GM19099 (cell line): ENCODE measurements around the gene EVL.

Source experiments
- POLR2A ChIP-seq: IDR thresholded peaks from 3 replicates; pipeline ENCODE4 v1.6.1; 2011; ENCODE audit warnings: low read depth; ENCODE audit not compliant: insufficient read length; ENCODE audit errors: extremely low read depth

The EVL gene

DNA sequence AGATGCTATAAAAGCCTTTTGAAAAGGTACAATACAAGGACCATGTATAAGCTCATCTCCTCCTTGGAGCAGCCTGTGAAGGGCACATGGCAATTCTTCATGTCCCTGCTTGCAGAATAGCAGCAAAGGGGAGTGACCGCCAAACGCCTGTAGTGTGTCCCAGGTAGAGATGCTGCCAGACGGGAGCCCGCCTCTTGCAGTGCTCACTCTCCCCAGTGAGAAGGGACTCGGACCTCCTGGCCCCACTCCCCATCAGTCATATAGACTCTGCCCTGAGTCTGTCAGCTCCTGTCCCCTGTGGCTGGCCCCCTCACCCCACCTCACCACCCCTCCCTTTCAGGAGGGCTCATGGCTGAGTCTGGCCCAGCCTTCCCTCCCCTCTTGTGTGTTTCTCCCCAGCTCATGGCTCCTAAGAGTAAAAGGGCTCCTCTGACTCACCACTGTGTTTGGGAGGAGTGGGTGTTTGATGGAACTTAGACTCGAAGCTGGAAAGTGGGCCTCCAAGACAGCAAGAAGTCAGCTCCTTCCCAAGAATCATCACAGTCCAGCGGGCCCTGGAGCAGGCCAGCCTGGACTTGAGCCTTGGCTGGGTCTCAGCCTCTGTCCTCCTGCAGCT lies 53.3 kb downstream of the EVL start:
- no peak for TF ChIP-seq POLR2A

DNA sequence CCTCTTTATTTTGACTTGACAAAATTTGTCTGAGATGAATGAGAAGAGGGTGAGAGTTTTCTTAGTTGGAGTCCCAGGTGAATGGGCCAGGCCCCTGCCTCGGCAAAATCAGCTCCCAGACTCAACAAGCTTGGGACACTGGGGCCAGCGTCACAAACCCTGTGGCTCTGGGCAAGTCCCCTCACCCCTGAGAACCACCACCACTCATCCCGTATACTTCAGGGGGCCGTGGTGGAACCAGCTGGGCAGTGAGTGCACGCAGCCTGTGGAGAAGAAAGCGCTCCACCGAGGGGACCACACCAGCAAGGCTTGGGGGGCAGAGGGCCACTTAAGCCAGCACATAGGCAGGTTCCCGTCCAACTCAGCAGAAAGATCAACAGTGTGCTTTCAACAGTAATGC lies 54.0 kb downstream of the EVL start:
- no peak for TF ChIP-seq POLR2A

- TF ChIP-seq POLR2A = no peak
Measured at GRCh38 chr14:100120522-100121269, 55.5 kb downstream of the EVL start.

- no peak for TF ChIP-seq POLR2A
Measured at GRCh38 chr14:100121643-100122480, 56.6 kb downstream of the EVL start.

DNA sequence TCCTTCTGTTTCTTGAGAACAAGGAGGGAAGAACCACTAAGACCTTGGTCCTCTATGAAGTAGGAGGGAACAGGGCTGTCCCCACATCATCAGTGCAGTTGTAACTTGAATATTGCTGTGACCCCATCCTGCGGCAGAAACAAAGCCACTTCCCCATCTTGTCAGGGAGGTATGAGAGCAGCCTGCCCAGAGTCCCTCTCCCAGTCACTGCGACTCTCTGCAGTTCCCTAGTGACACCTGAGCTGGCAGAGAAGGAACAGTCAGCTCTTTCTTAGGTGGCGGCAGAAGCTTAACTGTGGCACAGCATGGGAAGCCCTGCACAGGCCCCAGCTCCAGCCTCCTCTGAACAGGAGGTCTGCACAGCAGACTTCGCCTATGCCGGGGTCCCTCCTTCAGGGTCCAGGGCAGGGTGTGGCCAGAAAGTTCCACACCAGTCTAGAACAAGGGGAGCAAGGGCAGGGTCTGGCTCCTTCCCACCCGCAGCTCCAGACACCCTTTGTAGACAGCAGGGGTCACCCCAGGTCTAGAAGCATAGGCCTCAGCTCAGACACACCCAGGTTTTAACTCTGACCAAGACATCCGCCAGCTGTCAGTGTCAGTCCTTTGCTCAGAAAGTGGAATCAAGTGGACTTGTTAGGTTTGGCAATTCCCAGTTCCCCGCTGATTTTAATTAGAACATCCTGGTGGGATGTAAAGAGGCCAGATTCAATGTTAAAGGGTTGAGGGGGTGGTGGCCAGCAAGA lies 57.4 kb downstream of the EVL start:
- no peak for TF ChIP-seq POLR2A

DNA sequence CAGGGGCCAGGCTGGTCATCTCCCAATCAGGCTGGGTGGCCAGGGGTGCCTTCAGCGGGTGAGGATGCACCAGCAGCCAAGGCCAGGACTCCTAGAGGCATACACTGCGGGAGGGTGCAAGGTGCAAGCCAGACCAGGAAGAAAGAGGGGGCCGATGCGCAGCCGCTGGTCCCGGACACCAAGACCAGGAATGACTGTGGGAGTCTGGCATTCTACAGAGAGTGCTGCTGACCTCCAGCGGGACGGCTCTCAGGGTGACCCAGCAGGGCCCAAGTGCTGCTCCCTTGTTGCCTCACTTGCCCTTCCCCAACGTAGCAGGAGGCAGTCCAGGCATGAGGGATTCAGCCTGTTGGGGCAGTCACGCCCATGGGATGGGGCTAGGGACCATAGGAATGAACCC lies 58.4 kb downstream of the EVL start:
- TF ChIP-seq POLR2A = no peak

DNA sequence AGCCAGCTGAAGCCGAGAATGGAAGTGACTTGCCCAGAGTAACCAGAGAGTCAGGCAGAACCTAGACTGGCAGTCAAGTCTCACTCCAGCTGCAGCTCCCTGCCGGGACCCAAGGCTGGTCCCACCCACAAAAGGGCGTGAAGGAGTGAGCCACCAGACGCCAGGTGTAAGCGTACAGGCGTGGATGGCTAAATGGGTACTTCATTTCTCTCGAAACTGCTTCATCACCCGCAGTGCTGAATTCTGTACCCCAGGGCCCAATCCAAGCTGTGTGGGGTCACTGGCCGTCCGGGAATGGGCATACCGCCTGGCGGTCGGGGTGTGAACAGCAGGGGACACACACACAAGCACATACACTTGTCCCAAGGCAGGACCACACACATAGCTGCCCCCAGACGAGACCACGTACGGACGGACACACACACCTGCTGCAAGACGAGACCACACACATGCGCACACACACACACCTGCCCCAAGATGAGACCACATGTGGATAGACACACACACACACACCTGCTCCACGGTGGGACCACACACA lies 59.4 kb downstream of the EVL start:
- TF ChIP-seq POLR2A = no peak

DNA sequence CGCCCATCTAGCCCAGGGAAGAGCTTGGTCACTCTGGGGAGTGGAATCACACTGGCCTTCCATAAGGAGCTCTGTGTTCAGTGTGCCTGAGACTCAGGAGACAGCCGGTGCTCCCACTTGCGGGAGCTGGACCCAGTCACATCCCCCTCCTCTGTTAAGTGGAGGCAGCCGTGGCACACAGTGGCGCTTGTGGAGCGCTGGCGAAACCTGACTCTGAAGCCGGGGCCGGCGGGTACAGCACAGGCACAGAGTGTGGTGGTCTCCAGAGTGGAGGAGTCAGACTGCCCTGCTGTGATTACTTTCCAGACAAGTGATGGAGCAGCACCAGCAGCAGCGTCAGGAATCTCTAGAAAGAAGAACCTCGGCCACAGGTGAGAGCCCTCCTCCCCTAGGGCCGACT lies 61.2 kb downstream of the EVL start:
- TF ChIP-seq POLR2A = no peak

DNA sequence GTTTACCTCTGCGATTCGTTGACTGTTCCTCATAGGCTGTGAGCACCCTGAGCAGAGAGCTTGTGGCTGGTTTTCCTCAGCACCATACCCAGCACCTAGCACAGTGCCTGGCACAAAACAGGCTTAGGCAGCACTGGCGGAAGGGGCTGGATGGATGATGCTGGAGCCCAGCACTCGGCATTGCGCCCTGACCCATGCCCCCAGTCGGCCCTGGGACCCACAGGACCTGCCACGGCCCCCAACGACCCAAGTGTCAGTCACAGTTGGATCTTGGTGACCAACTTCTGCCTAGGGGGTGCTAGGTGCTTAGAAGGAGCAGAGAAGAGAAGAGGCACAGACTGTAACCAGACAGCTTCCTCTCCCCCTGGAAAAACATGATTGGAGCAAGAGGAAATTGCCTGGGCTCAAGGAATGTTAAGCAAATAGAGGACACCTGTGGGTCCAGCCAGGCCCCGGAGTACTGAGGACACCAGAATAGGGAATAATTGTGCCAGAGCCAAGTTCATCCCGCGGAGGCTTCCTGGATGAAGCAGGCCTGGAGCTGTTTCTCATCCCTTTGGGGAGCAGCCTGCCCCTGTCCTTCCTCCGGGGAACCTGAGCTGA lies 62.7 kb downstream of the EVL start:
- no peak for TF ChIP-seq POLR2A

DNA sequence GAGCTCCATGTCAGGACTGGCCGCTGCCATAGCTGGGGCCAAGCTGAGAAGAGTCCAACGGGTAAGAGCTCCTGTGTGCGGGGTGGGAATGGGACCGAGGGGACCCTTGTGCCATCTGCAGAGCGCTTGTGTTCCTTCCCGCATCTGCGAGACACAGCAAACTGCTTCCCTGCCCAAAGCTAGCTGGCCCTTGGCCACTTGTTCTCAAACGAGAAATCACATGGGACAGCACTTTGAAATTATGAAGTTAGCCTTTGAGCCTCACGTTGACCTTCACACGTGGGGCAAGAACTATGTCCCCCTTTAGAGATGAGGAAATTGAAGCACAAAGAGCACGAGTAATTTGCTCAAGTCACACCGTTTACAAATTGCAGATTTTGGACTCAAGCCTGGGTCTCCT lies 63.5 kb downstream of the EVL start:
- no peak for TF ChIP-seq POLR2A

- TF ChIP-seq POLR2A = no peak
Measured at GRCh38 chr14:100129161-100129589, 64.0 kb downstream of the EVL start.

- no peak for TF ChIP-seq POLR2A
Measured at GRCh38 chr14:100130521-100130920, 65.3 kb downstream of the EVL start.

- TF ChIP-seq POLR2A = no peak
Measured at GRCh38 chr14:100131181-100131580, 66.0 kb downstream of the EVL start.

- TF ChIP-seq POLR2A = no peak
Measured at GRCh38 chr14:100132161-100132902, 67.1 kb downstream of the EVL start.
